ENCODE results near the gene ZFYVE16. TPM values are rescaled to one million over a fixed set of nuclear protein-coding genes. Genes with fewer than 3 reads are reported as not detected.

ZFYVE16 gene
- 20.1 and 41.2 TPM in 2 replicates for total RNA-seq (2014; rRNA removed; shearing (Covaris generic); ENCODE audit: low replicate concordance)

- Histone ChIP-seq H4K20me1 (ENCODE audit: insufficient read depth, low read depth, low read length) (no peaks in the 10 kb centered on the region), H3K27me3 (ENCODE audit: low read length) (no peaks in the 10 kb centered on the region), H3K27ac (ENCODE audit: low read length) (peak within 1 kb of the TSS; percentile 69), H3K9me2 (replicated peaks; ENCODE audit: insufficient read depth, low read length) (no peaks in the 10 kb centered on the region), H3K9me3 (ENCODE audit: low read length) (no peaks in the 10 kb centered on the region), H3K4me1 (ENCODE audit: low read length) (peaks cover 25% of the 10 kb centered on the region), H2AFZ (ENCODE audit: low read length) (peak within 1 kb of the TSS; percentile 85), H3K9ac (ENCODE audit: low read length) (peak within 1 kb of the TSS; percentile 93), H3K4me3 (ENCODE audit: low read length) (peak within 1 kb of the TSS; percentile 96), H3K36me3 (ENCODE audit: insufficient read depth, low read length) (peaks cover 8% of the 10 kb centered on the region; the same call in 1 of the 2 replicates), H3K79me2 (ENCODE audit: low read length) (peaks cover 48% of the 10 kb centered on the region), H3K4me2 (ENCODE audit: low read depth, low read length, poor library complexity, severe bottlenecking) (peak within 1 kb of the TSS; percentile 77)
- peak; percentile 99 for DNase-seq
Measured at GRCh38 chr5:80407735-80408483, at the start of gene ZFYVE16. Gene ZFYVE16 (plus strand): TSS chr5:80408064. CDS start chr5:80434148, 26,084 bp downstream.

GRCh38 chr5:80360914-80361444 is 46.9 kb upstream of the ZFYVE16 start:
- Histone ChIP-seq H3K4me2 (ENCODE audit: low read depth, low read length, poor library complexity, severe bottlenecking) (no peak overlapping the region), H3K4me1 (ENCODE audit: low read length) (peaks cover 11% of the 10 kb centered on the region), H3K9me3 (ENCODE audit: low read length) (no peaks in the 10 kb centered on the region), H3K9ac (ENCODE audit: low read length) (no peak overlapping the region), H3K27ac (ENCODE audit: low read length) (no peak overlapping the region), H3K9me2 (replicated peaks; ENCODE audit: insufficient read depth, low read length) (no peaks in the 10 kb centered on the region), H3K27me3 (ENCODE audit: low read length) (no peaks in the 10 kb centered on the region), H3K4me3 (ENCODE audit: low read length) (no peak overlapping the region), H2AFZ (ENCODE audit: low read length) (no peak overlapping the region), H3K79me2 (ENCODE audit: low read length) (no peaks in the 10 kb centered on the region), H3K36me3 (ENCODE audit: insufficient read depth, low read length) (no peaks in the 10 kb centered on the region), H4K20me1 (ENCODE audit: insufficient read depth, low read depth, low read length) (no peaks in the 10 kb centered on the region)
- DNase-seq = no peak

GRCh38 chr5:80364892-80365291 is 43.0 kb upstream of the ZFYVE16 start:
- no peak for DNase-seq
- H3K4me1 ChIP-seq (ENCODE audit: low read length) = peaks cover 8% of the 10 kb centered on the region
- H3K27me3 ChIP-seq (ENCODE audit: low read length) = no peaks in the 10 kb centered on the region

DNA sequence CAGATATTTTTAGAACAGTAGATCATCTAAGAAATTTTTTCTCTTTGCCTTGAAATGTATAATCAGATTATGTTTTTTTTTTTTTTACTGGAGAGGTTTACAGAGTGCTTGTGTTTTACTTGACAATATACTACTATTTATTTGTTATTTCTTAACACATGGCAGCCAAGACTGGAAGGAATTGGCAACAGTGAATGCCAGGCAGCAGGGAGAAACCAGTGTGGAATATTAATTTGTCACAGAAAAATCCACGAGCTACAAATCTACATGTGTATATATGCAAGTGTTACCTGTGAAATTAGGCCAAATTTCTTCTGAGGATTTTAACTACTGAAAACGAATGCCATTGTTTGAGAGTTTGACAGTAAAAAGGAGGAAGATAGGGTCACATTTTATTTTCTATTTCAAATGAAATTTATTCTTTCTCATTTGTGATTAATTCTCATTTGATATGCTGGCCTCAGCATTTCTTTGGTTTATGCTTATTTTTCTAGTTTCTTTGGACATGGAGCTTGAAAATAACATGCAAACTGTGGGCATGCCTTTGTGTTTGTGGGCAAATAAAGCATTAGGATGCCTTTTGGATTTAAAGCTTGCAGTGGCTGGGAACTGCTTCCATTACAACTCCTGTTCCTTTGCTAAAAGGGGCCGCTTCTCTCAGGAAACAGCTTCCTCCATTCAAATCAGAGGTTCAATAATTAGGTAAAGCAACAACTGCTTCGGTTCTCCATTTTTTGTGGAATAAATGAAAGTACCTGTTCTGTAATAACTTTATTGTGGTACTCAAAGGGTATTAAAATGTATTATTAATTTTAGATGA is 39.0 kb upstream of the ZFYVE16 start:
- H3K36me3 ChIP-seq (ENCODE audit: insufficient read depth, low read length) = no peaks in the 10 kb centered on the region
- H3K27ac ChIP-seq (ENCODE audit: low read length) = no peak overlapping the region
- H4K20me1 ChIP-seq (ENCODE audit: insufficient read depth, low read depth, low read length) = no peaks in the 10 kb centered on the region
- no peak overlapping the region for H3K9ac ChIP-seq (ENCODE audit: low read length)
- no peak overlapping the region for H3K4me3 ChIP-seq (ENCODE audit: low read length)
- H3K9me2 ChIP-seq (replicated peaks; ENCODE audit: insufficient read depth, low read length) = no peaks in the 10 kb centered on the region
- no peak overlapping the region for H3K4me2 ChIP-seq (ENCODE audit: low read depth, low read length, poor library complexity, severe bottlenecking)
- no peak for DNase-seq
- no peaks in the 10 kb centered on the region for H3K27me3 ChIP-seq (ENCODE audit: low read length)
- no peaks in the 10 kb centered on the region for H3K9me3 ChIP-seq (ENCODE audit: low read length)
- H2AFZ ChIP-seq (ENCODE audit: low read length) = no peak overlapping the region
- no peaks in the 10 kb centered on the region for H3K79me2 ChIP-seq (ENCODE audit: low read length)
- H3K4me1 ChIP-seq (ENCODE audit: low read length) = peaks cover 8% of the 10 kb centered on the region

More at GRCh38 chr5:80364892-80365291, 43.0 kb upstream of the ZFYVE16 start:
- H4K20me1 ChIP-seq (ENCODE audit: insufficient read depth, low read depth, low read length) = no peaks in the 10 kb centered on the region
- H3K27ac ChIP-seq (ENCODE audit: low read length) = no peak overlapping the region
- no peak overlapping the region for H2AFZ ChIP-seq (ENCODE audit: low read length)
- no peaks in the 10 kb centered on the region for H3K36me3 ChIP-seq (ENCODE audit: insufficient read depth, low read length)
- no peaks in the 10 kb centered on the region for H3K9me2 ChIP-seq (replicated peaks; ENCODE audit: insufficient read depth, low read length)
- H3K4me2 ChIP-seq (ENCODE audit: low read depth, low read length, poor library complexity, severe bottlenecking) = no peak overlapping the region
- H3K79me2 ChIP-seq (ENCODE audit: low read length) = no peaks in the 10 kb centered on the region
- no peaks in the 10 kb centered on the region for H3K9me3 ChIP-seq (ENCODE audit: low read length)
- H3K4me3 ChIP-seq (ENCODE audit: low read length) = no peak overlapping the region
- no peak overlapping the region for H3K9ac ChIP-seq (ENCODE audit: low read length)

DNA sequence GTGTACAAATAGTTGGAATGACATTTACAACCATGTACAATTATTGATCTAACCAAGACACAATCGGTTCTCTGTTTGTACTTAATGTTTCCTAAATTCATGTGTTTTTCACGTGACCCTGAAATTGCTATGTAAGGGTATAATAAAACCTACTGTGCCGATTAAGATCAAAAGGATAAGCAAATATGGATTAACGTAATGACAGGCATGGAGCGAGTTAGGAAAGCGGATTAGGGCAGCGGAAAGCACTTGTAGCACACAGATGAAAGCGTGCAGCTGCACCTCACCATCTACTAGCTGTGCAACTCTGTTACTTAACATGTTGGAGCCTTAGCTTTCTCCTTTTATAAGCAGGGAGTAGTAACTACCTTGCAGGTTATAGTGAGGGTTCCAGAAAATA is 38.3 kb upstream of the ZFYVE16 start:
- H4K20me1 ChIP-seq (ENCODE audit: insufficient read depth, low read depth, low read length) = no peaks in the 10 kb centered on the region
- H3K9me3 ChIP-seq (ENCODE audit: low read length) = no peaks in the 10 kb centered on the region
- peaks cover 8% of the 10 kb centered on the region for H3K4me1 ChIP-seq (ENCODE audit: low read length)
- no peak overlapping the region for H2AFZ ChIP-seq (ENCODE audit: low read length)
- no peak for DNase-seq
- H3K79me2 ChIP-seq (ENCODE audit: low read length) = no peaks in the 10 kb centered on the region
- H3K9ac ChIP-seq (ENCODE audit: low read length) = no peak overlapping the region
- H3K4me2 ChIP-seq (ENCODE audit: low read depth, low read length, poor library complexity, severe bottlenecking) = no peak overlapping the region
- H3K27ac ChIP-seq (ENCODE audit: low read length) = no peak overlapping the region
- no peaks in the 10 kb centered on the region for H3K9me2 ChIP-seq (replicated peaks; ENCODE audit: insufficient read depth, low read length)
- H3K36me3 ChIP-seq (ENCODE audit: insufficient read depth, low read length) = no peaks in the 10 kb centered on the region
- no peak overlapping the region for H3K4me3 ChIP-seq (ENCODE audit: low read length)
- H3K27me3 ChIP-seq (ENCODE audit: low read length) = no peaks in the 10 kb centered on the region

DNA sequence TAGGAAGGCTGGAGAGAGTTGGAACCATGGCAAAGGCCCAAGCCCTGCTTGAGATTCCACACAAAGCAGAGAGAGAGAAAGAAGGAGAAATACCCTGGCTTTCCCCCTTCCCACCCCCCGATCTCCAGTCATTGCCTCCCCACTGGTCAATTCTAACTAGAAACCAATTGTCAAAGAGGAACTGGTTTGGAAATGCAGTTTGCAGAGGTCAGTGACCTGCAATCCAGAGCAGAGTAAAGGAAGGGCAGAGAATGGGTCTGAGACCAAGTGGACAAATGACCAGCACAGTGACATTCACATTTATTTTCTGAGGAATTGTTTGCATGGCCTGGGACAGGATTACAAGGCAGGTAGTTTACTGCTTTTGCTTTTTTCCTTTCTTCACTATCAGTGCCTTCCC is 37.5 kb upstream of the ZFYVE16 start:
- Histone ChIP-seq H3K4me3 (ENCODE audit: low read length) (no peak overlapping the region), H3K9me2 (replicated peaks; ENCODE audit: insufficient read depth, low read length) (no peaks in the 10 kb centered on the region), H3K9ac (ENCODE audit: low read length) (no peak overlapping the region), H4K20me1 (ENCODE audit: insufficient read depth, low read depth, low read length) (no peaks in the 10 kb centered on the region), H3K9me3 (ENCODE audit: low read length) (no peaks in the 10 kb centered on the region), H3K4me2 (ENCODE audit: low read depth, low read length, poor library complexity, severe bottlenecking) (no peak overlapping the region), H3K4me1 (ENCODE audit: low read length) (peaks cover 6% of the 10 kb centered on the region), H3K27me3 (ENCODE audit: low read length) (no peaks in the 10 kb centered on the region), H3K27ac (ENCODE audit: low read length) (no peak overlapping the region), H3K36me3 (ENCODE audit: insufficient read depth, low read length) (no peaks in the 10 kb centered on the region), H2AFZ (ENCODE audit: low read length) (no peak overlapping the region), H3K79me2 (ENCODE audit: low read length) (no peaks in the 10 kb centered on the region)
- DNase-seq = no peak

- Histone ChIP-seq H3K4me2 (ENCODE audit: low read depth, low read length, poor library complexity, severe bottlenecking) (no peak overlapping the region), H3K79me2 (ENCODE audit: low read length) (no peaks in the 10 kb centered on the region), H3K9me3 (ENCODE audit: low read length) (no peaks in the 10 kb centered on the region), H3K9me2 (replicated peaks; ENCODE audit: insufficient read depth, low read length) (no peaks in the 10 kb centered on the region), H3K27ac (ENCODE audit: low read length) (no peak overlapping the region), H2AFZ (ENCODE audit: low read length) (no peak overlapping the region), H3K4me3 (ENCODE audit: low read length) (no peak overlapping the region), H3K4me1 (ENCODE audit: low read length) (no peaks in the 10 kb centered on the region), H3K36me3 (ENCODE audit: insufficient read depth, low read length) (no peaks in the 10 kb centered on the region), H4K20me1 (ENCODE audit: insufficient read depth, low read depth, low read length) (no peaks in the 10 kb centered on the region), H3K9ac (ENCODE audit: low read length) (no peak overlapping the region), H3K27me3 (ENCODE audit: low read length) (no peaks in the 10 kb centered on the region)
- DNase-seq = no peak
Measured at GRCh38 chr5:80372780-80373179, 35.1 kb upstream of the ZFYVE16 start.

DNA sequence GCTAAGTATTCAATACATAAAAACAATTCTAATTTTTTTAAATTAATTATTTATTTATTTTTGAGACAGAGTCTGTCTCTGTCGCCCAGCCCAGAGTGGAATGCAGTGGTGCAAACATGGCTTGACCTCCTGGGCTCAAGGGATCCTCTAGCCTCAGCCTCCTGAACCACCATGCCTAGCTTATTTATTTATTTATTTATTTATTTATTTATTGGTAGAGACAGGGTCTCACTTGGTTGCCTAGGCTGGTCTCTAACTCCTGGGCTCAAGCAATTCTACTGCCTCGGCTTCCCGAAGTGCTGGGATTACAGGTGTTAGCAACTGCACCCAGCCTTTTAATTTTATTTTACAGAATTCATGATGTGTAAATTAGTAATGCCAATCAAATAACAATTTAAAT is 33.7 kb upstream of the ZFYVE16 start:
- DNase-seq = no peak

More for the DNA sequence above, 33.7 kb upstream of the ZFYVE16 start:
- no peak overlapping the region for H2AFZ ChIP-seq (ENCODE audit: low read length)
- no peak overlapping the region for H3K9ac ChIP-seq (ENCODE audit: low read length)
- no peaks in the 10 kb centered on the region for H3K9me3 ChIP-seq (ENCODE audit: low read length)
- no peak overlapping the region for H3K27ac ChIP-seq (ENCODE audit: low read length)
- H3K4me2 ChIP-seq (ENCODE audit: low read depth, low read length, poor library complexity, severe bottlenecking) = no peak overlapping the region
- H3K4me3 ChIP-seq (ENCODE audit: low read length) = no peak overlapping the region
- H3K36me3 ChIP-seq (ENCODE audit: insufficient read depth, low read length) = no peaks in the 10 kb centered on the region
- H3K79me2 ChIP-seq (ENCODE audit: low read length) = no peaks in the 10 kb centered on the region
- H3K27me3 ChIP-seq (ENCODE audit: low read length) = no peaks in the 10 kb centered on the region
- H3K4me1 ChIP-seq (ENCODE audit: low read length) = no peaks in the 10 kb centered on the region
- H4K20me1 ChIP-seq (ENCODE audit: insufficient read depth, low read depth, low read length) = no peaks in the 10 kb centered on the region
- no peaks in the 10 kb centered on the region for H3K9me2 ChIP-seq (replicated peaks; ENCODE audit: insufficient read depth, low read length)
